ENCODE measurements around the gene PDE4D. TPM values are rescaled to one million over a fixed set of nuclear protein-coding genes. Genes with fewer than 3 reads are reported as not detected.

PDE4D gene
- total RNA-seq, 1 experiment from 2014 or later, result 11.6 TPM

DNA sequence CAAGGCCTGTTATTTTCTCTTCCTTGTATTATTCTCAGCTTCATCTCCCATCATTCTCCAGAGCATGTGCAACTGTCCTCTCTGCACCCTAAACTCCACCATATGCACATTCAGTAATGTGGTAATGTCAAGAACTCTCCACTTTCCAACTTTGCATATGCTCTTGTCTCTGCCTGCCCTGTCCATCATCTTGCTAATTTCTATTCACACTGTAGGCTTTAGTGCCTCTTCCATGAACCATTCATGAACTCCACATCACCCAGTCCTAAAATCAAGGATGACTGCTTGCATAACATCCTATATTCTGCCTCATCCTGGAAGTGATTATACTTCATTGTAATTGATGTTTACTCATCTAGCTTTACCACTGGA lies 354.8 kb downstream of the PDE4D start:
- no peaks in the 10 kb centered on the region for H3K27me3 Mint-ChIP-seq (ENCODE audit: unreplicated experiment)
- H3K36me3 Mint-ChIP-seq (ENCODE audit: insufficient read depth, unreplicated experiment), result no peaks in the 10 kb centered on the region
- H3K4me1 Mint-ChIP-seq (ENCODE audit: low read depth, unreplicated experiment), result peaks cover 25% of the 10 kb centered on the region
- H3K9me3 Mint-ChIP-seq (ENCODE audit: low read depth, unreplicated experiment), result no peaks in the 10 kb centered on the region
- TF ChIP-seq, protein P1, sequence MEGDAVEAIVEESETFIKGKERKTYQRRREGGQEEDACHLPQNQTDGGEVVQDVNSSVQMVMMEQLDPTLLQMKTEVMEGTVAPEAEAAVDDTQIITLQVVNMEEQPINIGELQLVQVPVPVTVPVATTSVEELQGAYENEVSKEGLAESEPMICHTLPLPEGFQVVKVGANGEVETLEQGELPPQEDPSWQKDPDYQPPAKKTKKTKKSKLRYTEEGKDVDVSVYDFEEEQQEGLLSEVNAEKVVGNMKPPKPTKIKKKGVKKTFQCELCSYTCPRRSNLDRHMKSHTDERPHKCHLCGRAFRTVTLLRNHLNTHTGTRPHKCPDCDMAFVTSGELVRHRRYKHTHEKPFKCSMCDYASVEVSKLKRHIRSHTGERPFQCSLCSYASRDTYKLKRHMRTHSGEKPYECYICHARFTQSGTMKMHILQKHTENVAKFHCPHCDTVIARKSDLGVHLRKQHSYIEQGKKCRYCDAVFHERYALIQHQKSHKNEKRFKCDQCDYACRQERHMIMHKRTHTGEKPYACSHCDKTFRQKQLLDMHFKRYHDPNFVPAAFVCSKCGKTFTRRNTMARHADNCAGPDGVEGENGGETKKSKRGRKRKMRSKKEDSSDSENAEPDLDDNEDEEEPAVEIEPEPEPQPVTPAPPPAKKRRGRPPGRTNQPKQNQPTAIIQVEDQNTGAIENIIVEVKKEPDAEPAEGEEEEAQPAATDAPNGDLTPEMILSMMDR (IDR thresholded peaks at IDR 0.05; ENCODE audit: unreplicated experiment), result no peak
- no peak overlapping the region for H3K27ac Mint-ChIP-seq (ENCODE audit: unreplicated experiment)
- CTCF ChIA-PET, result no interaction called here
- BruUV-seq (replicated peaks), result no TSS peak
- DNase-seq, result no peak
- H3K4me3 Mint-ChIP-seq (ENCODE audit: low read depth, unreplicated experiment), result no peak overlapping the region
- intact Hi-C loops (cut with micrococcal nuclease; ENCODE audit: unreplicated experiment), result no loop called here

DNA sequence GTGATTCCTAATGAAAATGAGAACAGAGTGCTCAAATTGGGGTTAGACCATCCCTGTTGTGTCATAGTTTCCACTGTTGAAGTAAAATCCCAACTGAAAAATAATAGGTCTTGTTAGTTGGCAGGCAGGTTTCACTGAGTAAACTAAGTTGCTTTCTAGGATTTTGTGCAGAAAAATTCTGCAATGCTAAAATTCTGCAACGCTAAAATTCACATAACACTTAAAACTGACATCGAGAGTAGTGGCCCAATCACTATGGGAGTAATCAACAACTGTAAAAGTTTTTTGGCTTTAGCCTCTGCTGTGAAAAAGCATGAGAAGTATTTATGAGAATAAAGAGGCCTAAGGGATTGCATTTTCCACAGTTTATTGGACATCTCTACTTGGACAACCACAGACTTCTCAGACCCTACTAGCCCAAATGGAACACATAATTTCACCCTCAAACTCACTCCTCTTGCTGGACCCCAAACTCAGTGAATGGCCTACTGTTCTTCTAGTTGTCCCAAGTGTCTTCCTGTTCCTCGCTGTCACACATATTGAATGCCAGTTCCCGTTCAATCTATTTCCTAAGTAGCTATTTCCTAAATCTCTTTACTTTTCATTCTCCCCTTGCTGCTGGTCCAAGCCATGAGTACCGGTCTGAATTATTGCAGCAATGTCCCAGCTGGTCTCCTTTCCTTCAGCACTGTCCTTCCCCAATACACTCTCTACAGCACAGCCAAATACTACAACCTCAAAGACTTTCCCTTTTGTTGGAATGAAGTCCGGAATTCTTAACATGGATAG lies 355.4 kb downstream of the PDE4D start:
- H3K4me1 Mint-ChIP-seq (ENCODE audit: low read depth, unreplicated experiment), result peaks cover 19% of the 10 kb centered on the region
- DNase-seq, result no peak
- no peaks in the 10 kb centered on the region for H3K9me3 Mint-ChIP-seq (ENCODE audit: low read depth, unreplicated experiment)
- BruUV-seq (replicated peaks), result no TSS peak
- no peaks in the 10 kb centered on the region for H3K27me3 Mint-ChIP-seq (ENCODE audit: unreplicated experiment)
- CTCF ChIA-PET, result no interaction called here
- intact Hi-C loops (cut with micrococcal nuclease; ENCODE audit: unreplicated experiment), result no loop called here
- no peak overlapping the region for H3K27ac Mint-ChIP-seq (ENCODE audit: unreplicated experiment)
- H3K4me3 Mint-ChIP-seq (ENCODE audit: low read depth, unreplicated experiment), result no peak overlapping the region
- TF ChIP-seq, protein P1 (IDR thresholded peaks at IDR 0.05; ENCODE audit: unreplicated experiment), result no peak
- no peaks in the 10 kb centered on the region for H3K36me3 Mint-ChIP-seq (ENCODE audit: insufficient read depth, unreplicated experiment)

DNA sequence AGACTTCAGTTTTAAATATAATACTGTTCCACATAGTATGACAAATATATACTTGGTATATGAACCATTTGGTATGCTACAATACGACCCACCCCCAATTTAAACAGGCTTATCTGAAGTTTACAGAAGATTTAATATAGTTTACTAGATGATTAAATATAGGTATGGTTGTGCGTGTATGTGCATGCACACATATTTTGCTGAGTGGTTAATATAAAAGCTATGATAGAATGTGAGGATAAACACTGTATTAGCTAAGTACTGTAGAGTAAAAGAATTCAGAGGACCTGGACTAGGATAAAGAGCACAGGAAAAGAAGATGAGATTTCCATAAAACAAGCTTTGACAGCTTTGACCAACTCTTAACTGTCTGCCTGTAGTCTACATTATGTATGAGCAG lies 356.7 kb downstream of the PDE4D start:
- BruUV-seq (replicated peaks), result no TSS peak
- Mint-ChIP-seq H3K4me1 (ENCODE audit: low read depth, unreplicated experiment) (peaks cover 7% of the 10 kb centered on the region), H3K36me3 (ENCODE audit: insufficient read depth, unreplicated experiment) (no peaks in the 10 kb centered on the region), H3K9me3 (ENCODE audit: low read depth, unreplicated experiment) (no peaks in the 10 kb centered on the region), H3K27ac (ENCODE audit: unreplicated experiment) (no peak overlapping the region), H3K4me3 (ENCODE audit: low read depth, unreplicated experiment) (no peak overlapping the region), H3K27me3 (ENCODE audit: unreplicated experiment) (no peaks in the 10 kb centered on the region)
- intact Hi-C loops (cut with micrococcal nuclease; ENCODE audit: unreplicated experiment), result no loop called here
- TF ChIP-seq, protein P1 (IDR thresholded peaks at IDR 0.05; ENCODE audit: unreplicated experiment), result no peak
- DNase-seq, result no peak
- CTCF ChIA-PET, result no interaction called here

DNA sequence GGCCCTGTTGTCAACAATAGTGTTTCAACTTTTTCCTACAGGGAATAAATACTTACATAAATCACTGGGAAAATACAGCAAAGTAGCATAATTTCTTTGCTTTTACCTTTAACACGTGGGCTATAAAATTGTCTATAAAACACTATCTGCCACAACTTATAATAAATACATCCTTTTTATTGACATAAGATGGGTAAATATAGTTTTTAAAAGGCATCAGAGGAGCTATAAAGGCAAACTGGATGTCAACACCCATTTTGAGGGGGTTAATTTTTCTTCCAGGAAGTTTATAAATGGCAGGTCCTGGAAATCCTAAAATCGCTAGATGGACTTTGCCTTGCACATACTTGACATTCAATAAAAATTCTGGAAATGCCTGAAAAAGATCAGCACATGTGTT lies 358.0 kb downstream of the PDE4D start:
- intact Hi-C loops (cut with micrococcal nuclease; ENCODE audit: unreplicated experiment), result no loop called here
- TF ChIP-seq, protein P1 (IDR thresholded peaks at IDR 0.05; ENCODE audit: unreplicated experiment), result no peak
- H3K27me3 Mint-ChIP-seq (ENCODE audit: unreplicated experiment), result no peaks in the 10 kb centered on the region
- no peak overlapping the region for H3K4me3 Mint-ChIP-seq (ENCODE audit: low read depth, unreplicated experiment)
- H3K36me3 Mint-ChIP-seq (ENCODE audit: insufficient read depth, unreplicated experiment), result no peaks in the 10 kb centered on the region
- BruUV-seq (replicated peaks), result no TSS peak
- H3K4me1 Mint-ChIP-seq (ENCODE audit: low read depth, unreplicated experiment), result no peaks in the 10 kb centered on the region
- H3K9me3 Mint-ChIP-seq (ENCODE audit: low read depth, unreplicated experiment), result no peaks in the 10 kb centered on the region
- CTCF ChIA-PET, result no interaction called here
- no peak for DNase-seq
- H3K27ac Mint-ChIP-seq (ENCODE audit: unreplicated experiment), result no peak overlapping the region

Measured in Calu3 (cell line).